HG03280 (cell line): Measurements from ENCODE around the gene SUGCT.
"Not testable (repeated sequence)": the region's sequence is repeated elsewhere in the genome, so short reads cannot be mapped to it uniquely, and the experiment has no call there.

ENCODE experiments used
- ATAC-seq: cut with Tn5 transposase; IDR thresholded peaks from one replicate; pipeline ENCODE4 v1.9.1; 2021; ENCODE audit warnings: mild to moderate bottlenecking, moderate library complexity; ENCODE audit not compliant: unreplicated experiment

The SUGCT gene

GRCh38 chr7:40647719-40648118 is 512.9 kb downstream of the SUGCT start:
- no peak for ATAC-seq

DNA sequence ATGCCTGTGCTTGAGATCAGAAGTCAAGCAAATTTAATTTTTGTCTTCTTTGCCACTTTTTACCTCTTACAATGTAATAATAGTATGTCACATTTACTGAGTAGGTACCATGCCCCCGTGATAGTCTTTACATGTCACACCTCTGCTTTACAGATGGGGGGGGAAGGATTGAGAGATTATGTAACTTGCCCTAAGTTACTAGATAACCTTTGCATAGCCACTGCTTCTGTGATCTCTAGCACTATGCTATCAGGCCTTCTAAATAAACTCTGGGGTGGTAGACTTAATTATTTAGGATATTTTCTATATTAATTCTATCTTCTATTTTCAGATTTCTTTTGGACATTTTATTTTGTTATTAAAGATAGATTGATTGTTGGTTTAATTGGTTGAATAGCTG is 514.4 kb downstream of the SUGCT start:
- ATAC-seq, result no peak

GRCh38 chr7:40650903-40651302 is 516.1 kb downstream of the SUGCT start:
- not testable (repeated sequence) for ATAC-seq

DNA sequence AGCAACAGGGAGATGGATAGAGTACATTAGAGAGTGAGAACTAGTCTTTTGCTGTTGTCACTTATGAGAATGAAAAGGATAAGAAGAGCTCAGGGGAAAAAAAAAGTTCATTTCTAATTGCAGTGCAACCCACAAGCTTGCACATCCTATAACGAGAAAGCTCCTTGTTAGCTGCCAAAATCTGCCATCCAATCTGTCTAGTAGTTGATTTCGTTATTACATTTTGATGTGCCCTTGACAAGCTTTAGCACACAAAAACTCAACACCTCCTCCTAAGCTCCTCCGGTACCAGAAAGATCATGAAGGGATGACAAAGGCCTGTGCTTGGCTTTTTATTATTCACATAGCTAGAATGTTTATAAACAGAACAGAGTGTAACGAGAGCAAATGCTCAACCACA is 519.4 kb downstream of the SUGCT start:
- no peak for ATAC-seq

- no peak for ATAC-seq
Measured at GRCh38 chr7:40655426-40655825, 520.6 kb downstream of the SUGCT start.

DNA sequence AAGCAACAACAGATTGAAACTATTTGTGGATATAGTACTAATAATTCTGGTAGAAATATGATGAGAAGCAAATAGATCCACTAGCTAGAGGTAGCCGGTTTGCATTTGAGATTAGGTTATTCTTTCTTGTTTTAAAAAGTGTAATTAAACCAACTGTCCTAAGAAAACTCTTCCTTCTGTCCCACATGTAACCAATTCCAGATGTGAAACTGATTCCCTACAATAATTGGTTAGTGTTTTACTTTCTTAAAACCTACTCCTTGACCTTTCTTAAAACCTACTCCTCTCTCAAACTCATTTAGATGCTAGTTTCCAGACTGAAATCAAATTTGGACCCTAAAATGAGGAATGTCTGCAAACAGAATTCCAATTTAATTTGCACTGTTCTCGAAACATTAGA is 521.5 kb downstream of the SUGCT start:
- ATAC-seq, result no peak

DNA sequence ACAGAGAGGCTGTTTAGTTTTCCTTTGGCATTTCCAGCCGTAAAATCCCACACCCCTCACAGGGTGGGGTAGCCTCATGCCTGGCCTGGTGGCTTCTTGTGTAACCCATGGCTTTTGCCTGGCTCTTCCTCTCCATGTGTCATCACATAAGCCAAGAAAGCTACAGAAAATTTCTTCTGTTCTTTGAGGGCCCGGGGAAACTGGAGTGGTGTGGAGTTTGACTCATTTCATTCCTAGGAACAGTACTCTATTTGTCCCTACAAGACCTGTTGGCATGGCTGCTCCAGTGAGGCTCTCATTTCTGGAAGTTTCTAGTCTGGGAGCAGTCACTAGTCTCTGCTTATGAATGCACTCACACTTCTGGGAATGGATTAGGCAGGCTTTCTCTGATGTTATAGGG is 523.9 kb downstream of the SUGCT start:
- ATAC-seq, result no peak

DNA sequence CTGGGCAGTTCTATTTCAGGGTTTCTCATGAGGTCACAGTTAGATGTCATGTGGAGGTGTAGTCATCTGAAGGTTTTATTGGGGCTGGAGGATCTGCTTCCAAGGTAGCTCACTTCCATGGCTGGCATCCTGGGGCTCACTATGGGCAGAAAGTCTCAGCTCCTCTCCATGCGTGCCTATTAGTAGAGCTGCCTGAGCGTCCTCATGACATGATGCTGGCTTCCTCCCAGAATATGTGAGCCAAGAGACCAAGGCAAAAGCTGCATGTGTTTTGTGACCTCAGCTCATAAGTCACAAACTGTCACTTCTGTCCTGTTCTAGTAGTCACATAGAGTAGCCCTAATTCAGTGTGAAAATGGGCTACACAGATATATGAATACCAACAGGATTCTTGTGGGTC is 524.4 kb downstream of the SUGCT start:
- ATAC-seq, result no peak

DNA sequence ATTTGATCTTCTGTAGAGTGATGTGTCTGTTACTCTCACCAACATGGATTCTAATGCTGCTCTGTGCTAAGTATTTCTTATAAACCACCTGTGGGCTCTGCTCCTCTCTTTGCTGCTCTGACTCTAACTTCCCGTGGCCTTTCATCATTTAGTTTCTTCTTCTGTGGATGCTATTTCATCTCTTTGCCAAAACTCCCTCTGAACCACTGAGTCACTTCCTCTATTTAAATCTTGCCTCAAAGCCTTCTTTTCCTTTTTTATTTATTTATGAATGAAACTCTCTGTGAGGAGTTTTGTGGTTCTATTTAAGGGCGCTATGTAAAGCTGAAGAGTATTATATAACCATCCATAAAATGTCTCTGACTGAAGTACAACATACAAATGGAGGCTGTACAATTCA is 538.5 kb downstream of the SUGCT start:
- ATAC-seq, result no peak

GRCh38 chr7:40674316-40674715 is 539.5 kb downstream of the SUGCT start:
- no peak for ATAC-seq

DNA sequence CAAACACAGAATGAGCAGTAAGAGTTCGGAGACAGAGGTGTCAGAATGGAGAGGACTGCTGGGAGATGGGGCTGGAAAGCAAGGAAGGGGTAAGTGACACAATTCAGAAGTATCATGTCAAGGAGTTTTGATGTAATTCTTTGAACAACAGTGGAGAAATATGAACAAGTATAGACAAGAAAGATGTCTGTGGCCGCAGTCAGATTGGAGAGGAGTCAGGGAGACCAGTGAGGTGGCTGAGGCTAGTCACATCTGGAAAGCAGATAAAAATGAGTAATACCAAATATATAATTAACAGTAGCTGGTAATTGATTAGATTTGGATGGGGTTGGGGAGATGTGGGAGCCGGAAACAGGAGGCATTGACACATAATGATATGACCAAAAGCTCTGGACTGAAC is 540.9 kb downstream of the SUGCT start:
- ATAC-seq, result no peak

GRCh38 chr7:40676221-40676620 is 541.4 kb downstream of the SUGCT start:
- no peak for ATAC-seq

GRCh38 chr7:40680657-40681056 is 545.9 kb downstream of the SUGCT start:
- peak; percentile 78 for ATAC-seq

DNA sequence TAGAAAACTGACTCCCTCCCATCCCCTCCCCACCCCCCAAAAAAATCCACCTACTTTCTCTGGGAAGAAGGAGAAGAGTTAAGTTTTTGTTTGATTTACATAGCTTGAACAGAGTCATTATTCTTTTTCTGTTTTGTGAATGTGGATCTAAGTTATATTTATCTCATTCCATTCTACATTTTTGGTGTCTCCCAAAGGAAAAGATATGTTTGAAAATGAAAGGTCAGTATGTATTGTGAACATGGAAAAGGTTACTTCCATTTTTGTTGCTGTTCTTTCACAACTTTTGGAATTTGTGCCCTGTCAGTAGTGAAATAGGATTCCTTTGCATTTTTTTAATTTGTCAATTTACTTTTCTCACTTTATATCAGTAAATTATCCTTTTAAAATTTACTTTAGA is 547.9 kb downstream of the SUGCT start:
- no peak for ATAC-seq

DNA sequence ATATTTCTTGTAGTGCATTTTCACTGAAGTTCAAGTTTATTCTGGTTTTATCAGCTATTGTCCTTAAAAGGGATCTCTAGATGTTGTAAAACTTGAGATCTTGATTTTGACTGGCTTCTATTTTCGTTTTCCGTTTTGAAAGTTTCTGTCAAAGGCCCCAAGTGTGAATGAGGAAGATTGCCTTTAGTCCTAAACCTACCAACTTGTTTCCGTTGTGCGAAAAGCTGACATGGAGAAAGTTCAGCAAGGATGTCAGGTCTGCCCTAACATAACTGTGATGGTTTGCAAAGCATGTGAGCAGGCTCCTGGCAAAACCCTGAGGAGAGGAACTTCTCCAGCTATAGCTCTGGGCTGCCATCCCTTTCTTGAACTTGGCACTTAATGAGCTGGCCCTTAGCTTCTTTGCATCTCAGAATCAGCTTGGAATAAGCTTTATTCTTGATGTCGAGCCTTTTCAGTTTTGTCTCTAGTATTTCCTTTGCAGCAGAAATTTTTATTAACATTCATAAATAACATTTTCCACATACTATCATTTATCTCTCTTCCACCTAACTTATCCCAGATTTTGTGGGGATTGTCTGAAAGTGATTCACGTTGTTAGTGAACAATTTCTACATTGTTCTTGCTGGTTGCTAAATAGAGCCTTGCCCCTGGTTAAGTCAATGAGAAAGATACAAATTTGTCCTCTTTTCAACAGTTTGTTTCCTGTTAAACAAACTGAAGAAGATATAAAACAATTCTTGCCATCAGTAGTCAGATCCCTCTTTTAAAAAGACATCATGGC is 559.4 kb downstream of the SUGCT start:
- ATAC-seq, result no peak

DNA sequence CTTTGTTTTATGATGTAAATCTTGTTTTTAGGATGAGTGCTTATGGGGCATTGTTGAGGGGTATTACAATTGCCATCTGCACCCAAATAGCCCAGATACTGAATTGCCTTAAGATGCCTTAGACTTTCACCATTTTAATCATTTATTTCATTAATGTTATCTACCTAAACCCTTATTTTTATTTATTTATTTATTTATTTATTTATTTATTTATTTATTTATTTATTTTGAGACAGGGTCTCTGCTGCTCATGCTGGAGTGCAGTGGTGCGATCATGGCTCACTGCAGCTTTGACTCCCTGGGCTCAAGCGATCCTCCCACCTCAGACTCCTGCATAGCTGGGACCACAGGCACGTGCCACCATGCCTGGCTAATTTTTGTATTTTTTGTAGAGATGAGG is 560.2 kb downstream of the SUGCT start:
- ATAC-seq, result no peak

- no peak for ATAC-seq
Measured at GRCh38 chr7:40697653-40698052, 562.8 kb downstream of the SUGCT start.

DNA sequence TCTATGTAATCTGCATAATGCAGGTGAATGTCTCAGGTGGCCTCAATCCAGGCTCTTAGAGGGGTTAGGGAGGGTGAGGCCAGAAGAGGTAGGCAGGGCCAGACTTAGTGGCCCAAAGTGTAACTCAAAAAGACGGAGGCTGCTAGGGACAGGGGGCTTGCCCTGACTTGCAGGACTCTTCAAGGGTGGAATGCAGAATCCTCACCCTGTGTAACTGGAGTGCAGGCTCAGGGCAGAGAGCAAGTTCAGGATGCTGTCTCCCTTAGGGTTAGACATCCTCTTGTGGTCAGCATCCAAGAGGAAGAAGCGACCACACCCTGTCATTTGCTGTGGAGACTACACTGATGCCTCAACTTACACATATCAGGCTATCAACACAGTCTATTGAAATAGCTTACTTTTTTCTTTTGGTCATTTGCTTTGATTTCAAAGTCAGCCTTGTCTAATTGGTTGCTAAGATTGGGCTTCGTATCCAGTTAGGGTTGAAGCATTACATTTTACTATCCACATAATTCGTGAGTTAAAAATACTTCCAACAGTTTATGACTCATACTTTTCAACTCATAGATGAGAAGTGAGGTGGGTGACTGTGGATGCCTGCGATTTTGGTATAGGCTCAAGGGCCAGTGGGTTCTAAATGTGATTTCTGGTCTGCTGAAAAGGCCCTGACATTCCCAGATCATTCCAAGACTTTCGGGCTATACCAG is 563.6 kb downstream of the SUGCT start:
- no peak for ATAC-seq

DNA sequence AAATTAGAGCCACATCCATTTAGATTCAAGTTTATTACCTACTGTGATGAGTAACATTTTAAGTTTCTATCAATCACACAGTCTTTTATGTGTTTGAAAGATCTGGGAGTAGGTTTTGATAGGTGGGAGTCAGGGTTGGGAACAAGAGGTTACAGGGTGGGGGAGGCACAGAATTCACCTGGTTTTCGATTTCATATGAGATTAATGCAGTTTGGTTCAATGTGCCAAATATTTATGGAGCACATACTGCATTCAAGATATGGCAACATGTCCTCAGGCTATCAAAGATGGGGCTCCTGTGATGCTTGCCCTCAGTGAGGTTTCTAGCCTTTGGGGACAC is 564.1 kb downstream of the SUGCT start:
- ATAC-seq, result no peak

DNA sequence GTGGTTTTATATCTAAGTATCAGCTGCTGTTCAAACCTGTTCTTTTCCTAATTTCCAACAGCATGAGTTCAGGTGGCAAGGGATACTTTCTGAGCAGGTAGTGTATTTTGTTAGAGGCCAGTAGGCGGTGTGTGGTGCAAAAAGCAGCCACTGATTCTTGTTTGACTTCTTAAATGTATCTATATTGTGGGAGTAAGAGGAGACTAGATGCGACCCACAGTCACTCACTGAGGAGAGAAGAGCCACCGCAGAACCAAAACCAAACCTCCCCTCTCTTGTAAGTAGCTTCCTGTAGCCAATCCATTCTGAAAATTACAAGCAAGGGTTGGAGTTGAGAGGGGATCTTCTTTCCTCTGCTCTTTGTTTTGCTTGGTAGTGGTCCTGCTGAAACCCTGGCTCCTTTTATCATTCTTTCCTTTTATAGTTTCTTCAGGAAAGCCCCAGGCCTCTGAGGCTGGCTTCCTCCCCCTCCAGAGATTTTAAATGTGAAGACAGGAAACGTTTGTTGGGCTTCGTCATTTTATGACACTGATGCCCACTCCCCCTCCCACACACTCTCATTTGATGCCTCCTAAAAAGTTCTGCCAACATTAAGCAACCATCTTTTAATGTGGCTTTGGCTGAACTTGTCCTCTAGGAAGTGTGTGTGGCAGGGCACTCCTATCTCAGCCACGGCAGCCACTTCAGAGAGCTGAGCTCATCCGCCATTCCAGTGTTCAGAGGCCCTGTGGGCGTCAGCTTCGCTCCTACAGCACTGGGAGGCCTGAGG is 566.0 kb downstream of the SUGCT start:
- ATAC-seq, result no peak

- ATAC-seq, result no peak
Measured at GRCh38 chr7:40701836-40702551, 567.2 kb downstream of the SUGCT start.
